NCI-H1694 (cell line): ENCODE measurements around the gene SCTR.

Experiments used
- DNase-seq: peaks from one replicate; lab custom pipeline; 2025; lab: John Stamatoyannopoulos, UW

Gene SCTR

GRCh38 chr2:119474371-119475224 is 49.7 kb downstream of the SCTR start:
- no peak for DNase-seq

DNA sequence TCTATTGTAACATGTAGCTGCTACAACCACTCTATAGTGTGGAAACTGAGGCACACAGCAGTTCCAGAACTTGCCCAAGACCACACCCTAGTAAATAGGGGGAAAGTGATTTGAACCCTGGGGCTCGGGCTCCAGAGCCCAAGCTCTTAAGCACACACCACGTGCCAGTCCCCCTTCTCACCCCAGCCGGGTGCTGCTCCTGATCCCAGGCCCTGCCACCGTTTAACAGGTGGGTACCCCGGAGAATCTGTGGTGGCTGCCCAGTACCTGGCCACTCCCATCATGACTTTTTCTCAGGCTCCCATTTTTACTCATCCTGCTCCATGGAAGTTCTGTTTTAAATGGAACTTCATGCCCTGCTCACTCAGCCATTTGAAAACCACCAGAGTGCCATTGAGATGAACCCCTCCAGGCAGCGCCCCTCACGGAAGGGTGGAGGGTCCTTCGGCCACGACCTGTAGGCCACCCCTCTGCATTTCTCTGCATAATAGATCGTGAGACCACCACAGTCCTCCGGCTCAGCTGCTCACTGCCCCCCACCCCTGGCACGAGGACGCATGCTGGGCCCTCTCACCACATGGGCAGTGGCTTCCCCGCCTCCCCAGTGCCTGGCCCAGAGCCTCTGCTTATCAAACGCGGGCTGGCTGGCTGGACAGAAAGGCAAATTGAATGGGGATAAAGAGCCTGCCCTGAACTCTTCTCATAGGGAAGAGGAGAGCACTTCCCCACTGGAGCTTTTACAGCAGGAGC is 50.5 kb downstream of the SCTR start:
- no peak for DNase-seq

- no peak for DNase-seq
Measured at GRCh38 chr2:119472749-119473148, 51.5 kb downstream of the SCTR start.

DNA sequence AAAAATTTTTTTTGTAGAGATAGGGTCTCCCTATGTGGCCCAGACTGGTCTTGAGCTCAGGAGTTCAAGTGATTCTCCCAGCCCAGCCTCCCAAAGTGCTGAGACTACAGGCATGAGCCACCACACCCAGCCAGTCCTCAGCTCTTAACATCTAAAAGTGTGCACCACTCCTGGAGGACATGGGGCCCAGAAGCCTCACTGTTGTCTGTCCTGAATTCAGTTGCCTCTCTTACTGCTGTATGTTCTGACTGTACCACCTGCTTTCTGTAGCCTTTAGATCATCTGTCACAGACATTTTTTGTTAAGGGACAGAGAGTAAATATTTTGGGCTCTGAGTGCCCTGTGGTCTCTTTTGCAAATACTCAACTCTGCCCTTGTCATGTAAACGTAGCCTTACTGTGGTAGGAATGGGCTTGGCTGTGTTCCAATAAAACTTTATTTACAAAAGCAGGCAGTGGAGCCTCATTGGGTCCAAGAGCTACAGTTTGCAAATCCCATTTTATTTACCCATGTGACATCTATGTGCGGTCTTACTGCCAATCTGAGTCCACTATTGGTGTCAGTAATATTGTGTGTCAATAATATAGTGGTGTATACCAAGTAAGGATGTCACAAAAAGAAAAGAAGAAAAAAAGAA is 54.5 kb downstream of the SCTR start:
- DNase-seq = no peak

DNA sequence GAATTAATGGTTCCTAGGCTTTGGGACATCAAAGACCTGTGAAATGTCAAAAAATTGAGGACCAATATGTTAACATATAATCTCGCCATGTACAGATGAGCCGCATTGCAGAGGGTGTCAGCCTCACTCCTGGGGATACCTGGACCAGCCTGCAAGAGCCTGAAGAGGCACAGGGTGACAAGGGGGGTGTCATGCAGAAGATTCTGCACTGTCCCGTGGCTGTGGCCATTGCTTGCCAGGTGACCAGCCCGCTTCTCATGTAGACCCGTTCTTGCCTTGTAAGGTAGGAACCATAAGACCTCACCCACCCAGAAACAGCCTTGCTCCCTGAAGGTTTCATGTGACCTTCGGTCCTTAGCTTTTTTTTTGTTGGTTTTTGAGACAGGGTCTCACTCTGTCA is 55.2 kb downstream of the SCTR start:
- no peak for DNase-seq

DNA sequence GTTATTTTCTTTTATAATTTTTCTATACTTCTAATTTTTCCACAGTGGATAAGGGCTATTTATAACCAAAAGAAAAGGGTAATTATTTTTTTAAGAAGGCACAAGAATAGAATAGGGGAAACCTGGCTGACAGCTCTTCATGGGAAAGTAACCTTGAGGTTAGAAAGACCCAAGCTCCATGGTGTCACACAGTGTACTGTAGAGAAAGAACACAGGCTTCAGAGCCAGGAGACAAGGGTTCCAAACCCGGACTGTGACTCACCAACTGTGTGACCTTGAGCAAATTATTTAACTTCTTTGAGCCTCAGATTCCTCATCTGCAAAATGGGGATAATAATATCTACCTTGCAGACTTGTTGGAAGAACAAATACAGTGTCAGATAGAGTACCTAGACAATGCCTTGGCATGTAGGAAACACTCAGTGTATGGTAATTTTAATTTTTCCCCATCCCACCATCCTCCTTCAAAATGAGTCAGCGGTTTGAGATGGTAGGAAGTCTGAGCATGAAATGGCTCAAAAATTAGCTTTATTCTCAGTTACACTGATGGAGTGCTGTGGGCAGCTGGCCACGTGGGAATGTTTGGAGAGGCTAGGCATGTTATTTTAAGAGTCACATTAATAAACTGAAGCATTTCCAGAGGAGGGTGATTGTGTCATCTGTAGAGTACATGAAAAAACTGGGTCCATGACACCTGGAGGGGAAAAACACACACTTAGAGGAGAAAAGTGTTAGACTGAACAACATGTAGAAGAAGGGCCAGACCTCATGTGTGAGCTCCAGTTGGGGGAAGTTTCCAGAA is 55.9 kb downstream of the SCTR start:
- no peak for DNase-seq

GRCh38 chr2:119466373-119466772 is 57.9 kb downstream of the SCTR start:
- DNase-seq = no peak

DNA sequence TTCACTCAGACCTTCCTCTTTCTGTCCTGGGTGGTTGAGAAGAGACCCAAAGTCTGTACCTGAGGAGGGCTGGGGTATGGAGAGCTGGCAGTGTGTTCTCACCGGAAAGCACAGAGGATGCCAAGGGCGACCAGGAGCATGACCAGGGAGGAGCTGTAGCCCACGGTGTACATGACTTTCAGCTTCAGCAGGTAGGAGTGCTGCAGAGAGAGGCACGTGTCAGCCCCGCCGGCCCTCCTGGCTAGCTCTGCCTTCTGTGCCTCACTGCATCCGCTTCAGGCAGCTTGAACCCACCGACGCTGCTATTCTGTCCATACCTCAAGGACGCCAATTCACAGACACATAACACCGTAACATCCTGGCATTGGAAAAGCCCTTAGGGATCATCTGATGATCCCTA is 58.6 kb downstream of the SCTR start:
- DNase-seq = no peak

DNA sequence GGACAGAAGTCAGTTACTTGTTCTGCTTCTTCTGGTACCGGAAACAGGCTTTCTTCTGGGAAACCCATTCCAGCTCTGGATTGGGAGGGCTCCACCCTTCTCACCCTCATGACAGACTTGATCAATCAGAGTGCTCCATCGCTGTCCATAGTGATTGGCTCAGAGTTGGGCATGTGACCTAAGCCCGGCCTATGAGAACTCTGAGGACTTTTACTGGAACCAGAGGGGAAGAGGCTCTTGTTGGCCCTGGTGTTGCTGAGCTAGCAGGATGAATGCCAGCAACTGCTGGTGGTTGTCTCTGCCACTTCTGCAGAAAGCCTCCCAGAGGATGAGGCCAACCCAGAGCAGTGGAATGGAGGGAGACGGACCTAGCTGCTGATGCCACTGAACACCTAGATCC is 59.3 kb downstream of the SCTR start:
- DNase-seq = no peak

DNA sequence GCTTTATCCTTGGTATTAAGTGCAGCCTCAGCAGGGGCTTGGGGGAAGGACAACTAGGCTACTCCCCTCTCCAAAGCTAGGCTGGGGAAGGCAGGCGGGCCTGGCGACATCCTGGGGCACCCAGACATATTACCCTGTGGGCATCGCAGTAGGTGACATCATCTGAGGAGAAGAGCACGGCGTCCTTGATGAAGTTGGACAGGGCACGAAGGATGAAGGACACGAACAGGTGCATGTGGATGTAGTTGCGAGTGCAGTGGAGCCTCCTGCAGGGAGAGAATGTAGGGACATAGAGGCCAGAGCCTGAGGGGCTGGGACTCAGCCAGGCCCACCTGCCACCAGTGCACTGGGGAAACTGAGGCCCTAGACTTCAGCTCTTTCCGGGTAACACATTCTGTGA is 60.3 kb downstream of the SCTR start:
- no peak for DNase-seq

GRCh38 chr2:119463136-119463535 is 61.1 kb downstream of the SCTR start:
- DNase-seq = no peak

DNA sequence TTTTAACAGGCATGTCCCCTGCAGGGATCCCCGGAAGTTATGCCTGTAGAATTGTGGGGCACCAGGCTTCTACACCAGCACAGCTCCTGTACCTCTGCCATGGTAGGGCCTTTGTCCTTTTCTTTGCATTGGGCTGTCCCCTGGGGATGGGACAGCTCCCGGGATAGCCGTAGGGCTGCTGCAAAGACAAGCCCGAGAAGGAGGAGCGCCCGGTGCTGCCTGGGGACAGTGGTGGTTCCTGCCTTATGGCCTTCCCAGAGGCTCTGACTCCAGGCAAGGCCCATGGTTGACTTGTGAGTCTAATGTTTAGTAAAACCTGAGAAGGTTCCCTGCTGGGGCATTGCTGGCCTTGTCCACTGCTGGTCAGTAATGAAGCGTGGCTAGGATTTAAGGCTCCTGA is 61.7 kb downstream of the SCTR start:
- no peak for DNase-seq

DNA sequence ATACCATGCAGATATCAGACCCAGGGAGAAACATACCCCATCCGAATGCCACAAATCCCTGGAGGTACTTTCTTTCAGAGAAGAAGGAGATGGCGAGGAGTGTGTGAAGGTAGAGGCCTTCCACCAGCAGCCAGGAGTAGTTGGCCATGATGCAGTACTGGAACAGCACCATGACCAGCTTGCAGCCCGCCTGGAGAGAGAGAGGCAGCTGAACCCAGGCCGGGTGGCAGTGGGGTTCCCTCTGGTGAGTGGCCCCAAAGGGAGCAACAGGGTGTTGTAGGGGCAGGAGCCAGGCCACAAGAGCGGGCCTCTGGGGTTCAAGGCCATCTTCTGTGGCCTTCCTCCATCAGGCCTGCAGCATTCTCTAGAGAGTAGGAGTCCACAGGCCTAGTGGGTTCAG is 62.5 kb downstream of the SCTR start:
- DNase-seq = no peak

DNA sequence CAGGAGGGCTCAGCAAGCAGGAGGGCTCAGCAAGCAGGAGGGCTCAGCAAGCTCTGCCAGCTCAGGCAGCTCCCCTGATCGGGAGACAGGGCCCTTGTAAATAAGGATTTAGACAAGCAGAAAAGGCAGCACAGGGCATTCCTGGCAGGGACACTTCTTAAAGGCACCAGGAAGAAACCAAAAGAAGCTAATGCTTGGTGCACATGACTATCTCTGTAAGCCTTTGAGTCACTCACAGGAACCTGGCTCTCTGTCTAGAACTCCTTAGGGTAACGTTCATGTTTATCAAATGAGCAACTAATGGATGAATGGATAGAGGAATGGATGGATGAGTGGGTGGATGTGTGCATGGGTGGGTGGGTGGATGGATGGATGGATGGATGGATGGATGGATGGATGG is 64.2 kb downstream of the SCTR start:
- no peak for DNase-seq

DNA sequence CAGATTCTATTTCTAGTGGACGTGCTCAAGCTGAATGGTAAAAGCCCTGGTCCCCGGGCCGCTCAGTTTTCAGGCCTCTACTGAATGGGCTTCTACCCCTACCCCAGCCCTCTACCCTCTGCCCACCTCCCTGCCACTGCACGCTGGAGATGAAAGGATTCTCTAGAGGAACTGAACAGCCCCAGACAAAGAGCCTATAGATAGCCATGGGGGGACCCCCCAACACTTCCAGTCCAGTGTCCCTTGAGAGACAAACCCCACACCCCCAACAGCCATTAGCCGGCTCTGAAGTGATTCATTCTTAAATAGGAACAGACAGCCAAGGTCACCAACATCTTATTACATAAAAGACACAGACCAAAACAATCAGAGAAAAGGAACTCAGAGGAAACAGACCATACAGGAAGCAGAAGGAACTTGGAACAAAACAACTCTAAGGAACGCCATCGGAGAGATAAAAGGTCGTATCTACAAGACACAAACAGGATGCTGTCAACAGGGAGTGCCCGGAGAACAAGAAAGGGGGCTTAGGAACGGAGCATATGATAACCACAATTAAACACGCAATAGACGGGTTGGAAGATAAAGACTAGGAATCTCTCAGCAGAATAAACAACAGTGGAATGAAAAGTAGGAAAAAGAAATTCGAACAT is 69.1 kb downstream of the SCTR start:
- no peak for DNase-seq

- DNase-seq = no peak
Measured at GRCh38 chr2:119453972-119454593, 70.2 kb downstream of the SCTR start.

DNA sequence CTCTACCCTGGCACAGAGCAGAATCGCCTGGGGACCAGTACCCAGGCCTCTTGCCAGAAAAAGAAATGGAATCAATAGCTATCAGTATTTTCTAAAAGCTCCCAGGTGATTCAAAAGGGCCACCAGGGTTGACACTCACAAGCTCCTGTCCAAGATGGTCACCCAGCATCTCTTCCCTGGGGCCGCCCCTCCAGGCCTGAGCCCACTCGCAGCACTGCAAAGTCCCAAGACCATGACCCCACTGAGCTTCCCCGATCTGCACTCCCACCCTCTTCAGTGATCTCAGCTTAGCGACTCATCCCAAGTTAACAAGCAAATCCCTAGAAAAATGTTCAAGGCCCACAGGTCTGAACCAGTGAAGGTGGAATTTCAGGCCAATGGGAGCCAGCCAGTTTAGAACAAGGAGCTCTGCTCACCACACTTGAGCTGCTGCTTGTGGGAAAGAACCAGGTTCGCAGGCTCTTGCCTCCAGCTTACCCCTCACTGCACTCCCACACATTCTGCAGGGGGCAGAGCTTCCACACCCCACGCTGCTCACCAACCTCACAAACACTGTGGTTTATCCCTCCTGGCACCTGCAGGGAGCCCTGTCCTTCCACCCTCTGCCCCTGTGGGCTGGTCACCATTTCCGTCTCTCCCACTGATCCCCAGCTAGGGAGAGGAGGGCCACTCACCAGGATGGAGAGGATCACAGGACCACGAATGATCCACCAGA is 72.8 kb downstream of the SCTR start:
- DNase-seq = no peak

DNA sequence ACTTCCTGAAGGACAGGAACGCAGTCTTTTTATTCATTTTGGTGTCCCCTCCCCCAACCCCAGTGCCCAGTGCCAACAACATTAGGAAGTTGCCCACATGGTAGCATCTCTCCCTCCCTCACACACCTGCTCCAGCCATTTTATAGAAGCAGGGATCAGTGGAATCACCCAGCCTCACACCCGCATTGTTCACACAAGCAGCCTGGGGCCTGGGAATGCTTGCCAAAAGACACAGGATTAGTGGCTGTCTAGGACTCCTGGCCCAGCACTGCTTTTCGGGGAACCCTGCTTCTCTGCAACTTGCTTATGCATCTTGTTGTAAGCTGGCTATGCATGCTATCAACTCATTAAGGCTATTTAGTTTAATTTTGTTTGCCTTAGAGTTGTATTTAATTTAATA is 74.8 kb downstream of the SCTR start:
- DNase-seq = no peak

DNA sequence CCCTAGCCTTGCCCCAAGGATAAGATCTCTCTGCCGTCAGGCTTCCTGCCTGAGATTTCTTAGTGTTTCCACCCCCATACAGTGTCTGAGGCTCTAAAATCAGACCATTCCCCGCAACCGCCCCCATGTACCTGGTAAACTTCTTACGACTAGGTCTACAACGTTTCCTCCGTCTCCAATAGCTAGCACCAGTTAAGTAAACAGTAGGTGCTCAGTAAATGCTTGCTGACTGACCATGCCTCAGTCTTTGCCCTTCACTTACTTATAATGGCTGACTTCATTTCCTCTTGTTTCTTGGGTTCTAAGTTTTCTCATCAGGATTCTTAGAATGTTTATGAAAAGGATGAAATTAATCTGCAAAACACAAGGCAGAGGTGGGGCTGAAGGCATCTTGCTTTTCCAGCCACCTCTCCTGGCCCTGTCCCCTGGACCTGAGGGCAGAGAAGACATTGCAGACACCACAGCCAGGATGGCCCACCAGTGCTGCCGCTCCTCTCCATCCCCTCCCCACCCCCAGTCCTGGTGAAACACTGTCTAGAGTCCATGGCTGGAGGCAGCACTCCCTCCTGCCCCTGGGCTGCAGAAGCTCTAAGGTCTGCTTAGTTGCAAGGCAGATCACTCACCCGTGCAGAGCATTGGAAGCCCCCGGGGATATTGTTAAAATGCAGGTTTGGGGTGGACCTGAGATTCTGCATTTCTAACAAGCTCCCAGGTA is 75.7 kb downstream of the SCTR start:
- DNase-seq = no peak

DNA sequence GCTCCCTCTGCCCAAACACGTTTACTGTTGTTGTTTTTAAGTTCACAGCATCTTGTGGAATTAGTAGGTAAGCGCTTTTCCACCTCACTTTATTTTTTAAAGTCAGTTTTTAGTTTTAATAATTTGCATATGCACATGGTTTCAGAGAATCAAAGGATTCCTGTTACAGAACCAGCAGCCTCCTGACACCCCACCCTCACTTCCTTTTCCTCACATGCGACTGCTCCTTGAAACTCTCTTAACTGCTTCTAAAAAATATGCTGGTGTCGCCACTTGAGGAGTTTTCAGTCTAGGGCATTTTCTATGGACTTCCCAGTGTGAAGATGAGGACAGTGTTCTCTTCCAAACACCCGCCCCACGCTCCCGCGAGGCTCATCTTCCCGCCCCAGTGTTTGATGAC is 78.2 kb downstream of the SCTR start:
- DNase-seq = no peak
